ENCODE measurements around the gene CTNND2.

The CTNND2 gene

DNA sequence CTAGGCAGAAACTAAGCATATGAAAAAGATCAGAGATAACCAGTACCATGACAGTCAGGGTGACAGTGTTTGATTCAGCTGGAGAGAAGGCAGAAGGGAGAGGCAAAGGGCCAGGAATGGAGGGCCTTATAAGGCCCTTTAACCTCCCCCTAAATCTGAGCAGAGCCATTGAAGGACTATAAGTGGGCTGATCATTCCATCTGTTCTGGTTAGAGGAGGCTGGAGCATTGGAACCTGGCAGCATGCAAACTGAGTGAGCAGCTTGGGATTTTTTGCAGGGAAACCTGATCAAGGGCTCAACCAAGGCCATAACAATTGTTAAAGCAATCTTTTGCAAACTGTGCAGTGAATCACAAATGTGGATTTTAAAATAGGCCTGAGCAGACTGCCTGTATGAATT lies 968.7 kb downstream of the CTNND2 start:
- no peaks in the 10 kb centered on the region for H3K36me3 ChIP-seq (ENCODE audit: control insufficient read depth in 1 of 2, insufficient read depth in 2 of 2, low read length in 2 of 2)

DNA sequence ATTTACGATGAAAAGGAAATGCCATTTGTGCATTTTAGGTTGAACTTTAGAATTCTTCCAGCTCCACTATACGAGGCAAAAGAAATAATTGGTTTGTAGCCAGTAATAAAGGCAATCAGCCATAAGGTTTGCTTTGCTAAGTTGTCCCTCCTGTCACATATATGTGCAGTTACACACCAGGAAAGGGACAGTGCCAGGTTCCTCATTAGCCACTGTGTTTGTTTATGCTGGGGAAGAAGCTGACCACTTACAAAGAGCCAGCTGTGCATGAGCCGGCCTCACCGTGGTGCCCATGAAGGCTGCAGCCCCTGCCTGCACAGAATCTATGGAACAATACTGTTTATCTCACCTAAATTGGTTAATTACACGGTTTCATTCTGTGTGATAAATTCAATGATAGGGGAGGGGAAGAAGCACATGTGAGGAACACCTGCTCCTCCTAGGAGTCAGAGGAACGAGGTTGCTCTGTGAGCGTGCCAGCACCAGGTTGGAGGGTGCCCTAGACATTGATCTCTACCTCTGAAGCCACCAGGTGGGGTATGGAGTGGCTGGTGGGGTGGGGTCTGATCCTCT lies 969.4 kb downstream of the CTNND2 start:
- H3K9me3 ChIP-seq (ENCODE audit: control insufficient read depth in 1 of 2, low read length in 2 of 2): no peaks in the 10 kb centered on the region
- H3K36me3 ChIP-seq (ENCODE audit: control insufficient read depth in 1 of 2, insufficient read depth in 2 of 2, low read length in 2 of 2): no peaks in the 10 kb centered on the region
- H3K4me1 ChIP-seq (ENCODE audit: control insufficient read depth in 1 of 2, insufficient read depth in 2 of 2, low read length in 2 of 2): no peaks in the 10 kb centered on the region
- H3K27me3 ChIP-seq (ENCODE audit: control insufficient read depth in 1 of 2, insufficient read depth in 2 of 2, low read length in 2 of 2): no peaks in the 10 kb centered on the region
- no peak overlapping the region for H3K9ac ChIP-seq (ENCODE audit: low read depth in 1 of 2, low read length in 2 of 2)
- no peak overlapping the region for H3K27ac ChIP-seq (ENCODE audit: low read depth, low read length)
- no peak overlapping the region for H3K4me3 ChIP-seq (ENCODE audit: low read depth in 1 of 2, low read length in 2 of 2)

More for the DNA sequence above, 968.7 kb downstream of the CTNND2 start:
- H3K27ac ChIP-seq (ENCODE audit: low read depth, low read length): no peak overlapping the region
- H3K4me3 ChIP-seq (ENCODE audit: low read depth in 1 of 2, low read length in 2 of 2): no peak overlapping the region
- no peak overlapping the region for H3K9ac ChIP-seq (ENCODE audit: low read depth in 1 of 2, low read length in 2 of 2)
- no peaks in the 10 kb centered on the region for H3K4me1 ChIP-seq (ENCODE audit: control insufficient read depth in 1 of 2, insufficient read depth in 2 of 2, low read length in 2 of 2)
- H3K27me3 ChIP-seq (ENCODE audit: control insufficient read depth in 1 of 2, insufficient read depth in 2 of 2, low read length in 2 of 2): no peaks in the 10 kb centered on the region
- H3K9me3 ChIP-seq (ENCODE audit: control insufficient read depth in 1 of 2, low read length in 2 of 2): no peaks in the 10 kb centered on the region

DNA sequence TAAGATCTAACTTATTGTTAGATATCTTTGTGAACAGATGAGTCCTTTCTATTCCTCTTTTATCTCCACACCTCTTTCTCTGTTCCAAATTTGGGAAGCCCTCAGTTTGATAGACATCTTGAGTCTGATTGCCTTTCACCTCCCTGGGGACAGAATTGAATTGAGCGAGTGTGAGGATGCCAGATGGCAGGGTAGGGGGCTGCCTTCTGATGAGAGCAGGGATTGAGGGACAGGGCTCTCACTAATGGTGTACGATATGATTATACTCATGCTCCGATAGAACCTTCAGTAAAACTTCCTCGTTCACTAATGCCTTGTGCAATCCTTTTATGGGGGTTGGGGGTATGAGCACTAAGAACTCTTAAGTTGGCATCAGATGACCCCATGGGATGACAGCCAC lies 971.1 kb downstream of the CTNND2 start:
- no peak overlapping the region for H3K27ac ChIP-seq (ENCODE audit: low read depth, low read length)
- no peak overlapping the region for H3K4me3 ChIP-seq (ENCODE audit: low read depth in 1 of 2, low read length in 2 of 2)
- no peaks in the 10 kb centered on the region for H3K4me1 ChIP-seq (ENCODE audit: control insufficient read depth in 1 of 2, insufficient read depth in 2 of 2, low read length in 2 of 2)
- H3K9me3 ChIP-seq (ENCODE audit: control insufficient read depth in 1 of 2, low read length in 2 of 2): peaks cover 0 to 4% of the 10 kb centered on the region in 2 donors
- H3K27me3 ChIP-seq (ENCODE audit: control insufficient read depth in 1 of 2, insufficient read depth in 2 of 2, low read length in 2 of 2): no peaks in the 10 kb centered on the region
- H3K36me3 ChIP-seq (ENCODE audit: control insufficient read depth in 1 of 2, insufficient read depth in 2 of 2, low read length in 2 of 2): no peaks in the 10 kb centered on the region
- H3K9ac ChIP-seq (ENCODE audit: low read depth in 1 of 2, low read length in 2 of 2): no peak overlapping the region

DNA sequence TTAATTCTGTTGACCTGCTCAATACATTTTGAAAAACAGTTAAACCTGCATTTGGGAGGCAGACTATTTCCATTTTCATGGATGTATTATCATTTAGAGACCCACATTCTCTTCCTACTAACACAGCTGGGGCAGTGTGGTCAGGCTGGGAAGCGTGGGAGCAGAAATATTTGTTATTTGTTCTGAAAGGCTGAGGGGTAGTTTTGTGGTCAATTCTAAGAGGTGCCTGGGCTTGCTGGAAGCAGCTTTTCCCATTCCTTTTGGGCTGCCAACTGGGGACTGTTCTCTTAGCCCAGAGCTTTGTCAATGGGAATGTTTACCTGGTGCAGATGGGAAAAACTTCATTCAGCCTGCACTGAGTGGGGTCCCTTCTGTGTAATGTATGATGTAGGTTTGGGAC lies 971.8 kb downstream of the CTNND2 start:
- Histone ChIP-seq H3K36me3 (ENCODE audit: control insufficient read depth in 1 of 2, insufficient read depth in 2 of 2, low read length in 2 of 2) (no peaks in the 10 kb centered on the region), H3K9ac (ENCODE audit: low read depth in 1 of 2, low read length in 2 of 2) (no peak overlapping the region), H3K4me1 (ENCODE audit: control insufficient read depth in 1 of 2, insufficient read depth in 2 of 2, low read length in 2 of 2) (no peaks in the 10 kb centered on the region), H3K27me3 (ENCODE audit: control insufficient read depth in 1 of 2, insufficient read depth in 2 of 2, low read length in 2 of 2) (no peaks in the 10 kb centered on the region), H3K4me3 (ENCODE audit: low read depth in 1 of 2, low read length in 2 of 2) (no peak overlapping the region), H3K9me3 (ENCODE audit: control insufficient read depth in 1 of 2, low read length in 2 of 2) (peaks cover 0 to 4% of the 10 kb centered on the region in 2 donors), H3K27ac (ENCODE audit: low read depth, low read length) (no peak overlapping the region)

DNA sequence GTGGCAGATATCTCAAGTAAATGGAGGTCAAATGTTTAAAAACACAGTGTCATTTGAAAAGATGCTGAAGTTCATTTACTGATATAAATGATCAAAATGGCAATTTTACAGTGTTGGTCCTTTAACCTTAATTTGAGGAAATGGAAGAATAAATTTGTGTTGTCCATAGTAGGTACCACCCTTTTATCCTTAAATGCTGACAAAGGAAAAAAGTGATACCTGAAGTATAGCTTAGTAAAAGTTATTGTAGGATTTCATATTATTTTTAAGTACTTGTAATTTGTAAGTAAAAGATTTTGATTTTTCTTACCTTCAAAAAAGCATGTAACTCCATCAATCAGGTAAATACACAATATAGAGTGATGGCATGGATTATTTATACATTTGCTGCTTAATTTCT lies 976.6 kb downstream of the CTNND2 start:
- Histone ChIP-seq H3K9ac (ENCODE audit: low read depth in 1 of 2, low read length in 2 of 2) (no peak overlapping the region), H3K4me1 (ENCODE audit: control insufficient read depth in 1 of 2, insufficient read depth in 2 of 2, low read length in 2 of 2) (no peaks in the 10 kb centered on the region), H3K27ac (ENCODE audit: low read depth, low read length) (no peak overlapping the region), H3K27me3 (ENCODE audit: control insufficient read depth in 1 of 2, insufficient read depth in 2 of 2, low read length in 2 of 2) (no peaks in the 10 kb centered on the region), H3K36me3 (ENCODE audit: control insufficient read depth in 1 of 2, insufficient read depth in 2 of 2, low read length in 2 of 2) (no peaks in the 10 kb centered on the region), H3K9me3 (ENCODE audit: control insufficient read depth in 1 of 2, low read length in 2 of 2) (peaks cover 0 to 4% of the 10 kb centered on the region in 2 donors), H3K4me3 (ENCODE audit: low read depth in 1 of 2, low read length in 2 of 2) (no peak overlapping the region)

DNA sequence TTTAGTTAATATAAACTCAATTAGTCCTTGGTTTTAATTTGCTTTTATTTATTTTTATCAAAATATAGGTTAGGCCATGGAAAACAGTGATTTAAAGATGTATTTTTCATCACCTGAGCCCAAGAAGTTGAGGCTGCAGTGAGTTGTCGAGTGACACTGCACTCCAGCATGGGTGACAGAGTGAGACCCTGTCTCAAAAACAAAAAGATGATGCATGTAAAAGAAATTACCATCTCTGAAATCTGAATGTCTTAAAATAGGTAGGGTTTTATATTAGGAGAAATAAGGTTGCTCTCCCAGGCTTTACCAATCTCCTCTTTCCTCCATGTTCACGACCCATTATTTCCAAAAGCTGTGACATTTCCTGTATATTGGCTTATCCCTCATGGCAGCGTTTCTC lies 980.9 kb downstream of the CTNND2 start:
- no peaks in the 10 kb centered on the region for H3K9me3 ChIP-seq (ENCODE audit: control insufficient read depth in 1 of 2, low read length in 2 of 2)
- H3K4me1 ChIP-seq (ENCODE audit: control insufficient read depth in 1 of 2, insufficient read depth in 2 of 2, low read length in 2 of 2): no peaks in the 10 kb centered on the region
- no peaks in the 10 kb centered on the region for H3K27me3 ChIP-seq (ENCODE audit: control insufficient read depth in 1 of 2, insufficient read depth in 2 of 2, low read length in 2 of 2)
- H3K27ac ChIP-seq (ENCODE audit: low read depth, low read length): no peak overlapping the region
- H3K4me3 ChIP-seq (ENCODE audit: low read depth in 1 of 2, low read length in 2 of 2): no peak overlapping the region
- no peaks in the 10 kb centered on the region for H3K36me3 ChIP-seq (ENCODE audit: control insufficient read depth in 1 of 2, insufficient read depth in 2 of 2, low read length in 2 of 2)
- H3K9ac ChIP-seq (ENCODE audit: low read depth in 1 of 2, low read length in 2 of 2): no peak overlapping the region

Data from duodenal mucosa (tissue), 2 donors.